ENCODE measurements around the gene SGMS1.

SGMS1 gene

GRCh38 chr10:50293513-50294313 is 330.0 kb downstream of the SGMS1 start:
- no peak for TF ChIP-seq CTCF (IDR thresholded peaks at IDR 0.05; ENCODE audit: low read length, missing control alignments)
- no peak for DNase-seq (ENCODE audit: low read depth)
- H3K4me3 ChIP-seq (replicated peaks; ENCODE audit: low read depth, low read length), result no peak overlapping the region

GRCh38 chr10:50291261-50291850 is 332.4 kb downstream of the SGMS1 start:
- peak; percentile 34 for DNase-seq (ENCODE audit: low read depth)
- no peak overlapping the region for H3K4me3 ChIP-seq (replicated peaks; ENCODE audit: low read depth, low read length)
- TF ChIP-seq CTCF (IDR thresholded peaks at IDR 0.05; ENCODE audit: low read length, missing control alignments), result peak; percentile 54

DNA sequence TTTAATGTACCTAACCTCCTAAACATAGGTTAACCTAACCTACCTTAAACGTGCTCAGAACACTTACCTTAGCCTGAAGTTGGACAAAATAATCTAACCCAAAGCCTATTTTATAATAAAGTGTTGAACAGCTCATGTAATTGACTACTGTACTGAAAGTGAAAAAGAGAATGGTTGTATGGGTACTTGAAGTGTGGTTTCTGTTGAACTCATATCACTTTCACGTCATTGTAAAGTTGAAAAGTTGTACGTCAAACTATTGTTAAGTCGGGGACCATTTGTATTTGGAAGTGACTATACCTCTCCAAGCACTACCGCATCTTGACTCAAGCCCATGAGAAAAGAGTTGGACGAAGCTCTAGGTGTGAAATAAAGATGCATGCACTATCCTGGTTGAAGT is 334.6 kb downstream of the SGMS1 start:
- DNase-seq (ENCODE audit: low read depth), result no peak
- TF ChIP-seq CTCF (IDR thresholded peaks at IDR 0.05; ENCODE audit: low read length, missing control alignments), result no peak
- no peak overlapping the region for H3K4me3 ChIP-seq (replicated peaks; ENCODE audit: low read depth, low read length)

- no peak overlapping the region for H3K4me3 ChIP-seq (replicated peaks; ENCODE audit: low read depth, low read length)
- no peak for DNase-seq (ENCODE audit: low read depth)
- TF ChIP-seq CTCF (IDR thresholded peaks at IDR 0.05; ENCODE audit: low read length, missing control alignments), result no peak
Observed at GRCh38 chr10:50286996-50287803, 336.6 kb downstream of the SGMS1 start.

GRCh38 chr10:50286517-50286916 is 337.2 kb downstream of the SGMS1 start:
- TF ChIP-seq CTCF (IDR thresholded peaks at IDR 0.05; ENCODE audit: low read length, missing control alignments), result no peak
- DNase-seq (ENCODE audit: low read depth), result peak; percentile 48
- H3K4me3 ChIP-seq (replicated peaks; ENCODE audit: low read depth, low read length), result no peak overlapping the region

- DNase-seq (ENCODE audit: low read depth), result no peak
- no peak overlapping the region for H3K4me3 ChIP-seq (replicated peaks; ENCODE audit: low read depth, low read length)
- TF ChIP-seq CTCF (IDR thresholded peaks at IDR 0.05; ENCODE audit: low read length, missing control alignments), result no peak
Observed at GRCh38 chr10:50281967-50282522, 341.7 kb downstream of the SGMS1 start.

Data from fibroblast of pulmonary artery (primary cell).